HG02759 (cell line): ENCODE results near the gene BICRA.
"Not testable (repeated sequence)": the region's sequence is repeated elsewhere in the genome, so short reads cannot be mapped to it uniquely, and the experiment has no call there.

Experiments used
- ATAC-seq: cut with Tn5 transposase; IDR thresholded peaks from one replicate; pipeline ENCODE4 v1.9.1; 2021; ENCODE audit warnings: mild to moderate bottlenecking, moderate library complexity; ENCODE audit not compliant: unreplicated experiment

Gene BICRA

DNA sequence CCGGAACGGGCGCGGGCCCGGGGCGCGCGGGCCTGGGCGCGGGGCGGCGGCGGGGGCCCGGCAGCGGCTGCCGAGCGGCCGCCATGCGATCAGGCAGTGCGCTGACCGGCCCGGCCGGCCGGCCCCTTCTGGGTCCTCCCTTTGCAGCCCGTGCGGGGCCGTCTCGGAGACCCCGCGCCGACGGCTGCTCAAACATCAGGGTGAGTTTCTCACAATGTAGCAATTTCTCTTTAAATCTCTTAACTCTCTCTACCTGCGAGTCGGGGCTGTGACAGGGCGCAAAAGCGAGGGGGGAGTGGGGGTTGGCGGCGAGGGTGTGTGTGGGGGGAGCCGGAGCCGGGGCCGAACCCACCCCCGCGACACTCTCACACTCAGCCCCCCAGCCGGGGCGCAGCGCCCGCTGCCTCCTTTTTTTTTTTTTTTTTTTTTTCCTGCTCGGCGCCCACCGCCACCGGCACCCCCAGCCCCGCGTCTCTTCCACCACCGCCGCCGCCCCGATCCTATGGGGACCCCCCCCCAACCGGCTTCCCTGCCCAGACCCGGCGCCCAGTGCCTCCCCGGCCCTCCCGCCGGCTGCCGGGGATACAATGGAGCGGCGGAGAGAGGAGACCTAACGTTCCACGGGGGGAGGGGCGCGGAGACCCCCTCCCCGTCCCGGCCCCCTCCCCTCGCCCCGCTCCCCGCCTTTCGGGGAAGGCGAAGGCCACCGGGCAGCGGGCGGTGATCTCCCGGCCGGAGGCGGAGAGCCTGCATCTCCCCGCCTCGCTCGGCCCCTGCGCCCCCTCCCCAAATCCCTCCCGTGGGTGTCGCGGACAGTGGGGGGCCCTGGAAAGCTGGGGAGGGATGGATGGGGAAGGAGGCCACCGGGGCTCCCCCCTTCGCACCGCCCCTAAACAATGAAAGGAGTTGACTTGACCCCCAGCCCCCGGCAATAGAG lies at the start of gene BICRA:
TSS of gene BICRA (plus strand) at position 166 of the 937 bp plus-strand sequence. CDS start 64,441 bp downstream, outside the sequence.
- peak; percentile 39 for ATAC-seq

- no peak for ATAC-seq
Observed at GRCh38 chr19:47560999-47561398, 47.9 kb upstream of the BICRA start.

DNA sequence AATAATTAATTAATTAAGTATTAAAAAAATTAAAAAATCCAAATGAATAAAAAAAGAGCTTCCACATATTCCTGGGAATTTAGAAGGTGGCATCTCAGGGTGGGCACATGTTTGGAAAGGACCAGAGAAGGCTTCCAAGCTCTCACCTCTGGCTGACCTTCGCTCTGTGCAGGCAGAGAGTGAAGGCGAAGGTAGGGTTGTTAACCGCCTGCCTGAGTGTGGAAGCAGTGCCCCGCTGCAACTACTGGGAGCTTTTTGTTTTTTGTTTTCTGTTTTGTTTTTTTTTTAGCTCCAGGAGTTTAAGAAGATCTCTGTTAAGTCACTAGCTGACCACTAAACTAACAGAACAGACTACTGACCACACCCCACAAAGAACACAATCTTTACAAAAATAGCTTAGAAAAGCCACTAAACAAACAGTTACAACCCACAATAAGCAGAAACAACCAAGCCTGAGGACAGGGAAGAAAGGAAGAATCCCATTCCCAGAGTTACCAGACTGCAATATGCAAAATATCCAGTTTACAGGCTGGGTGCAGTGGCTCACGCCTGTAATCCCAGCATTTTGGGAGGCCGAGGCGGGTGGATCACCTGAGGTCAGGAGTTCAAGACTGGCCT lies 47.4 kb upstream of the BICRA start:
- ATAC-seq = no peak

- no peak for ATAC-seq
Observed at GRCh38 chr19:47564081-47564480, 44.9 kb upstream of the BICRA start.

GRCh38 chr19:47569331-47569730 lies 39.6 kb upstream of the BICRA start:
- no peak for ATAC-seq

- ATAC-seq = no peak
Observed at GRCh38 chr19:47572635-47573034, 36.3 kb upstream of the BICRA start.

- no peak for ATAC-seq
Observed at GRCh38 chr19:47573071-47574026, 35.6 kb upstream of the BICRA start, which contains the start of gene ZNF541. TSS of gene ZNF541 (minus strand) at chr19:47573148. CDS start at chr19:47555856, 17,292 bp downstream.

DNA sequence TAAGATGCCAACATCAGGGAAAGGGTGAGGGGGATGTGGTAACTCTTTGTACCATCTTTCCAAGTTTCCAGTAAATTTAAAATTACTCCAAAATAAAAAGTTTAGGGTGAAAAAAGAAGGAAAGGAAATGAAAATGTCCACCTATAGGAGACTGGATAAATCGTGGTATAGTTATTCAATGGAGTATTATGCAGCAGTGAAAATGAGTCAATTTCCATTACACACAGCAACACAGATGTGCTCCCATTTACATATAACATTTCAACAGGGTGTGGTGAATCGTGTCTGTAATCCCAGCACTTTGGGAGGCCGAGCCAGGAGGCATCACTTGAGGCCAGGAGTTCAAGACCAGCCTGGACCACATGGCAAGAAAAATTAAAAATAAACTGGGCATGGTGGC lies 28.5 kb upstream of the BICRA start:
- no peak for ATAC-seq

GRCh38 chr19:47581605-47582319 lies 27.2 kb upstream of the BICRA start:
- no peak for ATAC-seq

DNA sequence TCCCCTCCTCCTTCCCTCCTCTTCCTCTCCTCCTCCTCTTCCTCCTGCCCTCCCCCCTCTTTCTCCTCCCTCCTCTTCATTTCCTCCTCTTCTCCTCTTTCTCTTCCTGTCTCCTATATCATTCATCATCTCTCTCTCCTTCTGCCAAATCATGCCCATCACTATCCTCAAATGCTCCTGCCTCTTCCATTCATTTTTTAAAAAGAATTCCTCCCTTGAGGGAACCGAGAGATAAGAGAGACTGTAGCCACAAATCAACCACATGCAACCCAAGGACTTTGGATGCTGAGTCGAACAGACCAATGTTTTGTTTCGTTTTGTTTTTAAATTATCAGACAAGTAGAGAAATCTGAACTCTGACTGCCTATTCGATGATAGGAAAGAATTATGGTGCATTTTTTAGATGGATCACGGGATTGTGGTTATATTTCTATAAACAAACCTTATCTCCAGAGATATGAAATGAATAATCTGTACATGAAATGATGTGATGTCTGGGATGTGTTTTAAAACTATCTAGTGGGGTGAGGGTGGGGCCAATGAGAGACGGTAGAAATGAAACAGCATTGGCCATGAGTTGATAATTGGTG lies 26.5 kb upstream of the BICRA start:
- ATAC-seq = no peak

- ATAC-seq = not testable (repeated sequence)
Observed at GRCh38 chr19:47583161-47583560, 25.8 kb upstream of the BICRA start.

GRCh38 chr19:47587295-47587694 lies 21.6 kb upstream of the BICRA start:
- ATAC-seq = no peak

DNA sequence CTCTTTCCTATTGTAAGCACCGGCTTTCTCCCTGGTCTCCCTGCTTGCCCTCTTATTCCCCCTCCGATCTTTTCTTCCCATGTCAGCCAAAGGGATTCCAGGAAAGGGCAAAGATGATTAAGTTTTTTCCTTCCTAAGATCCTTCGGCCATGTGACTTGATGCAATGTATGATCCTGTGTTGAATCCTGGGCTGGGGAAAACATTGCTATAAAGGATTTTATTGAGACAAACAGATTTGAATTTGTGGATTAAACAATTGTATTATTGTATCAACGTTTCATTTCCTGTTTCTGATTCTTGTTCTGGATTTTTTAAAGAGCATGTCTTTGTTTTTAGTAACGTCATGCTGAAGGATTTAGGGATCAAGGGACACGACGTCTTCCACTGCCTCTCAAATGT lies 19.1 kb upstream of the BICRA start:
- no peak for ATAC-seq

- ATAC-seq = no peak
Observed at GRCh38 chr19:47593860-47594259, 15.1 kb upstream of the BICRA start.

DNA sequence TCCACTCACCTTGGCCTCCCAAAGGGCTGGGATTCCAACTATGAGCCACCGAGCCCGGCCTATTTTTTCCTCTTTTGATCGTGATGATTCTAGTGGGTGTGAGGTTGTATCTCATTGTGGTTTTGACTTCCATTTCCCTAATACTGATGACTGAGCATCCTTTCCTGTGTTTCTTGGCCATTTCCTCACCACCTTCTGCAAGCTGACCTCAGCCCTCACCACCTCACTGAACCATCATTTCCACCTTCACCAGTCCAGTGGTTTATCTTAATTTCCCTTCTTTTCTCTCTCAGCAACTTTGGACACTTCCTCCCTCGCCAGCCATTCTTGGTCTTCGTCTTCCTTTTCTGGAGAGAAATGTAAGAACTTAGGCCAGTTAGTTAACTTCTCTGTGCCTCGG lies 13.0 kb upstream of the BICRA start:
- ATAC-seq = no peak

GRCh38 chr19:47598407-47599349 lies 10.3 kb upstream of the BICRA start:
- no peak for ATAC-seq

- ATAC-seq = not testable (repeated sequence)
Observed at GRCh38 chr19:47599671-47600245, 9.2 kb upstream of the BICRA start.
